ENCODE data around the gene FGR. TPM values are rescaled to one million over a fixed set of nuclear protein-coding genes. Genes with fewer than 3 reads are reported as not detected.

Gene FGR
- total and polyA plus RNA-seq, 2 donors (not counting 1 experiment from before 2014, with no cell fraction given) = 57.0 to 295 TPM

DNA sequence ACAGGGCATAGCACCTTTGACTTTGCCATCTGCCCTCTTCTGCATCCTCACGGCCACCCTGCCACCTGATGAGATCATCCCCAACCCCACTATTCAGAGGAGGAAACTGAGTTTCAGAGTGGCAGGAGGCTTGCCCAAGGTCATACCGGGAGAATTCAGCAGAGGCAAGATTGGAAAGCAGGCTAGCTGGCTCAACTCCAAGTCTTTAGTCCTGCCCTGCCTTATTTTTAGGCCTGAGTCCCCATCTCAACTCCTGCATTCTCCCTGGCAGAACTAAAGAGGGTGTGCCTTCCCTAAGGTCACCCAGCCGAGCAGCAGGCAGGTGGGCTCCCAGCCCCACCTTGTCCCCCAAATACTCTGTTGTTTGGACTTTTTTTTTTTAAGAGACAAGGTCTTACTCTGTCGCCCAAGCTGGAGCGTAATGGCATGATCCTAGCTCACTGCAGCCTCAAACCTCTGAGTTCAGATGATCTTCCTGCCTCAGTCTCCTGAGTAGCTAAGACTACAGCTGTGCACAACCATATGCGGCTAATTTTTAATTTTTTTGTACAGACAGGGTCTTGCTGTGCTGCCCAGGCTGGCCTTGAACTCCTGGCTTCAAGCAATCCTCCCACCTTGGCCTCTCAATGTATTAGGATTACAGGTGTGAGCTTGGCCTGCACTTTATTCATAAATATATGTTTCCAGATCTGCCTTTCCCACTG is 13.8 kb upstream of the FGR start:
- no peaks in the 10 kb centered on the region for H3K27me3 Mint-ChIP-seq
- Histone ChIP-seq H3K36me3 (replicated peaks in 1 of 2; ENCODE audit: control extremely low read depth in 1 of 2, control insufficient read depth in 1 of 2, extremely low read depth in 1 of 2, insufficient read depth in 2 of 2, low read length in 1 of 2) (no peaks in the 10 kb centered on the region), H3K27me3 (replicated peaks in 1 of 4; ENCODE audit: control extremely low read depth in 1 of 4, control insufficient read depth in 3 of 4, insufficient read depth in 4 of 4, low read length in 3 of 4) (no peaks in the 10 kb centered on the region), H3K79me2 (ENCODE audit: control insufficient read depth, insufficient read depth, low read length) (no peaks in the 10 kb centered on the region), H3K4me3 (ENCODE audit: control extremely low read depth in 1 of 5, extremely low read depth in 1 of 5, insufficient read depth in 1 of 5, low read depth in 2 of 5, low read length in 4 of 5) (no peak overlapping the region), H3K9me3 (ENCODE audit: control extremely low read depth in 1 of 3, control insufficient read depth in 2 of 3, insufficient read depth in 1 of 3, low read length in 2 of 3) (no peaks in the 10 kb centered on the region), H2AFZ (ENCODE audit: insufficient read depth, low read depth, low read length, poor library complexity, severe bottlenecking) (no peak overlapping the region), H3K27ac (ENCODE audit: low read length in 2 of 2) (no peak overlapping the region), H3K4me2 (replicated peaks; ENCODE audit: low read depth, low read length, poor library complexity, severe bottlenecking) (no peak overlapping the region), H3K9ac (ENCODE audit: low read length) (no peak overlapping the region), H3K4me1 (ENCODE audit: control insufficient read depth in 2 of 2, insufficient read depth in 2 of 2, low read length in 2 of 2) (peaks cover 5 to 14% of the 10 kb centered on the region in 2 donors), H4K20me1 (ENCODE audit: control insufficient read depth, insufficient read depth, low read length, poor library complexity, severe bottlenecking) (no peaks in the 10 kb centered on the region)
- WGBS (ENCODE audit: insufficient coverage) = 92% methylated on average over 3 of the region's 6 CpGs
- intact Hi-C loops (cut with micrococcal nuclease) = no loop called here
- peaks cover 12% of the 10 kb centered on the region for H3K4me1 Mint-ChIP-seq
- H3K27ac Mint-ChIP-seq = no peak overlapping the region
- TF ChIP-seq EZH2 (IDR thresholded peaks at IDR 0.05; ENCODE audit: borderline replicate concordance, insufficient read depth, low read depth, low read length, poor library complexity, severe bottlenecking) = no peak
- TF ChIP-seq, protein P1, sequence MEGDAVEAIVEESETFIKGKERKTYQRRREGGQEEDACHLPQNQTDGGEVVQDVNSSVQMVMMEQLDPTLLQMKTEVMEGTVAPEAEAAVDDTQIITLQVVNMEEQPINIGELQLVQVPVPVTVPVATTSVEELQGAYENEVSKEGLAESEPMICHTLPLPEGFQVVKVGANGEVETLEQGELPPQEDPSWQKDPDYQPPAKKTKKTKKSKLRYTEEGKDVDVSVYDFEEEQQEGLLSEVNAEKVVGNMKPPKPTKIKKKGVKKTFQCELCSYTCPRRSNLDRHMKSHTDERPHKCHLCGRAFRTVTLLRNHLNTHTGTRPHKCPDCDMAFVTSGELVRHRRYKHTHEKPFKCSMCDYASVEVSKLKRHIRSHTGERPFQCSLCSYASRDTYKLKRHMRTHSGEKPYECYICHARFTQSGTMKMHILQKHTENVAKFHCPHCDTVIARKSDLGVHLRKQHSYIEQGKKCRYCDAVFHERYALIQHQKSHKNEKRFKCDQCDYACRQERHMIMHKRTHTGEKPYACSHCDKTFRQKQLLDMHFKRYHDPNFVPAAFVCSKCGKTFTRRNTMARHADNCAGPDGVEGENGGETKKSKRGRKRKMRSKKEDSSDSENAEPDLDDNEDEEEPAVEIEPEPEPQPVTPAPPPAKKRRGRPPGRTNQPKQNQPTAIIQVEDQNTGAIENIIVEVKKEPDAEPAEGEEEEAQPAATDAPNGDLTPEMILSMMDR (IDR thresholded peaks at IDR 0.05) = no peak
- POLR2A ChIA-PET = interaction anchor here (0.9 to 1.0 kb wide), 2 partner anchors 12 to 48 kb away, joined by 3 to 5 read pairs; no protein-coding TSS in a partner anchor
- DNase-seq (no peak), ATAC-seq (ENCODE audit: low read depth) (no peak)
- CTCF ChIA-PET = interaction anchor here (0.7 to 2.3 kb wide), 6 partner anchors 10 to 326 kb away, joined by 3 to 11 read pairs (median 6); no protein-coding TSS in a partner anchor
- H3K4me3 Mint-ChIP-seq = no peak overlapping the region
- H3K9me3 Mint-ChIP-seq (ENCODE audit: insufficient read depth) = no peaks in the 10 kb centered on the region

DNA sequence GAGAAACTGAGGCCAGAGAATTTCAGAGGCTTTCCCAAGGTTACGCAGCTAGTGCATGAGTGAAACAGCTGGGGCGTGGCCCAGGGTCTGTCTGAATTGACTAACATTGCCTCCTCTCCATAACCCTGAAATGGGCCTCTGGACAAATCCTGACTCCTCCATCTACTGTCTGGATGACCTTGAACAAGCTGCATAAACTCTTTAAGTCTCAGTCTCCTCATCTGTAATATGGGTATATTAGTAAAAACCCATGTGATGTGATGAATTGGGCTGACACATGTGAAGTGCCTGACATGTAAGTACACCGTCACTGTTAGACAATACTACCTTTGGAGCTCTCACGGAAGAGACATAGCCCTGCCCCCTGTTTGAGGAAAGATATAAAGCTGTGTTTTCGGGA is 12.3 kb upstream of the FGR start:
- ATAC-seq (ENCODE audit: low read depth) (no peak), DNase-seq (no peak)
- no peaks in the 10 kb centered on the region for H3K9me3 ChIP-seq (ENCODE audit: control extremely low read depth in 1 of 3, control insufficient read depth in 2 of 3, insufficient read depth in 1 of 3, low read length in 2 of 3)
- no peak overlapping the region for H3K27ac ChIP-seq (ENCODE audit: low read length in 2 of 2)
- no peak overlapping the region for H3K4me2 ChIP-seq (replicated peaks; ENCODE audit: low read depth, low read length, poor library complexity, severe bottlenecking)
- Mint-ChIP-seq H3K27ac (no peak overlapping the region), H3K9me3 (ENCODE audit: insufficient read depth) (no peaks in the 10 kb centered on the region), H3K4me3 (no peak overlapping the region), H3K27me3 (no peaks in the 10 kb centered on the region), H3K4me1 (peaks cover 17% of the 10 kb centered on the region)
- H3K36me3 ChIP-seq (replicated peaks in 1 of 2; ENCODE audit: control extremely low read depth in 1 of 2, control insufficient read depth in 1 of 2, extremely low read depth in 1 of 2, insufficient read depth in 2 of 2, low read length in 1 of 2) = no peaks in the 10 kb centered on the region
- H3K9ac ChIP-seq (ENCODE audit: low read length) = no peak overlapping the region
- no peaks in the 10 kb centered on the region for H3K79me2 ChIP-seq (ENCODE audit: control insufficient read depth, insufficient read depth, low read length)
- 100% methylated on average over 2 of the region's 5 CpGs for WGBS (ENCODE audit: insufficient coverage)
- H3K27me3 ChIP-seq (replicated peaks in 1 of 4; ENCODE audit: control extremely low read depth in 1 of 4, control insufficient read depth in 3 of 4, insufficient read depth in 4 of 4, low read length in 3 of 4) = no peaks in the 10 kb centered on the region
- H4K20me1 ChIP-seq (ENCODE audit: control insufficient read depth, insufficient read depth, low read length, poor library complexity, severe bottlenecking) = no peaks in the 10 kb centered on the region
- ChIA-PET CTCF (interaction anchor here (0.9 to 2.9 kb wide), 5 partner anchors 9 to 231 kb away, joined by 3 to 17 read pairs (median 9); no protein-coding TSS in a partner anchor), POLR2A (interaction anchor here (0.6 to 1.4 kb wide), 2 partner anchors 9 to 14 kb away, joined by 4 to 9 read pairs; no protein-coding TSS in a partner anchor)
- TF ChIP-seq EZH2 (IDR thresholded peaks at IDR 0.05; ENCODE audit: borderline replicate concordance, insufficient read depth, low read depth, low read length, poor library complexity, severe bottlenecking) = no peak
- TF ChIP-seq, protein P1 (IDR thresholded peaks at IDR 0.05) = no peak
- intact Hi-C loops (cut with micrococcal nuclease) = no loop called here
- no peak overlapping the region for H3K4me3 ChIP-seq (ENCODE audit: control extremely low read depth in 1 of 5, extremely low read depth in 1 of 5, insufficient read depth in 1 of 5, low read depth in 2 of 5, low read length in 4 of 5)
- no peak overlapping the region for H2AFZ ChIP-seq (ENCODE audit: insufficient read depth, low read depth, low read length, poor library complexity, severe bottlenecking)
- H3K4me1 ChIP-seq (ENCODE audit: control insufficient read depth in 2 of 2, insufficient read depth in 2 of 2, low read length in 2 of 2) = peaks cover 8 to 20% of the 10 kb centered on the region in 2 donors
